H9 (cell line): ENCODE data around the gene ETFA. TPM values are rescaled to one million over a fixed set of nuclear protein-coding genes. Genes with fewer than 3 reads are reported as not detected.

Experiments used
- DNase-seq: peaks from one replicate; pipeline ENCODE4 v3.0.0-alpha.2; 2017
- H2AFZ ChIP-seq: one replicate; pipeline ENCODE4 v1.6.1; 2013; ENCODE audit warnings: mild to moderate bottlenecking, low read length, control low read depth, moderate library complexity
- H2AK5ac ChIP-seq: 2 replicates; pipeline ENCODE4 v1.6.1; 2013; ENCODE audit warnings: low read length, control low read depth, mixed read lengths; ENCODE audit not compliant: insufficient read length
- H2BK120ac ChIP-seq: one replicate; pipeline ENCODE4 v1.6.1; 2013; ENCODE audit warnings: low read depth, mild to moderate bottlenecking, low read length, control low read depth, inconsistent platforms; ENCODE audit not compliant: poor library complexity, severe bottlenecking
- H2BK12ac ChIP-seq: 2 replicates; pipeline ENCODE4 v1.6.1; 2013; ENCODE audit warnings: low read length, control low read depth, mixed read lengths, low read depth; ENCODE audit not compliant: insufficient read length
- H2BK15ac ChIP-seq: 2 replicates; pipeline ENCODE4 v1.6.1; 2013; ENCODE audit warnings: low read depth, low read length, control low read depth
- H2BK20ac ChIP-seq: one replicate; pipeline ENCODE4 v1.6.1; 2013; ENCODE audit warnings: low read depth, mild to moderate bottlenecking, low read length, control low read depth, inconsistent platforms; ENCODE audit not compliant: poor library complexity, severe bottlenecking
- H2BK5ac ChIP-seq: 2 replicates; pipeline ENCODE4 v1.6.1; 2013; ENCODE audit warnings: low read length, control low read depth, mixed read lengths; ENCODE audit not compliant: insufficient read length
- H3K14ac ChIP-seq: 2 replicates; pipeline ENCODE4 v1.6.1; 2013; ENCODE audit warnings: low read length, control low read depth; ENCODE audit not compliant: insufficient read depth
- H3K18ac ChIP-seq: 2 replicates; pipeline ENCODE4 v1.6.1; 2013; ENCODE audit warnings: low read depth, mild to moderate bottlenecking, mixed read lengths, low read length, control low read depth; ENCODE audit not compliant: insufficient read length
- H3K23ac ChIP-seq: 2 replicates; pipeline ENCODE4 v1.6.1; 2013; ENCODE audit warnings: low read length, control low read depth, mixed read lengths, low read depth; ENCODE audit not compliant: insufficient read length
- H3K23me2 ChIP-seq: 2 replicates; pipeline ENCODE4 v1.6.1; 2013; ENCODE audit warnings: low read depth, mild to moderate bottlenecking, mixed read lengths, low read length, control low read depth; ENCODE audit not compliant: insufficient read length, poor library complexity, severe bottlenecking
- H3K27ac ChIP-seq: 2 replicates; pipeline ENCODE4 v1.5.1; 2013; ENCODE audit warnings: low read length, control low read depth, mixed read lengths, low read depth; ENCODE audit not compliant: insufficient read length
- H3K27me3 ChIP-seq: 2 replicates; pipeline ENCODE4 v1.6.1; 2013; ENCODE audit warnings: low read length, control low read depth, inconsistent platforms; ENCODE audit not compliant: insufficient read depth
- H3K4ac ChIP-seq: 2 replicates; pipeline ENCODE4 v1.6.1; 2013; ENCODE audit warnings: low read depth, mild to moderate bottlenecking, control low read depth, inconsistent platforms, low read length, moderate library complexity
- H3K4me1 ChIP-seq: 2 replicates; pipeline ENCODE4 v1.6.1; 2013; ENCODE audit warnings: low read length, control low read depth, inconsistent platforms; ENCODE audit not compliant: insufficient read depth
- H3K4me2 ChIP-seq: 2 replicates; pipeline ENCODE4 v1.6.1; 2013; ENCODE audit warnings: low read length, control low read depth, mixed read lengths; ENCODE audit not compliant: insufficient read length, insufficient read depth
- H3K56ac ChIP-seq: 2 replicates; pipeline ENCODE4 v1.6.1; 2013; ENCODE audit warnings: low read depth, mild to moderate bottlenecking, mixed read lengths, low read length, control low read depth; ENCODE audit not compliant: insufficient read length
- H3K79me1 ChIP-seq: 2 replicates; pipeline ENCODE4 v1.6.1; 2013; ENCODE audit warnings: low read depth, mild to moderate bottlenecking, moderate library complexity, low read length, control low read depth, inconsistent platforms; ENCODE audit not compliant: insufficient read depth, poor library complexity, severe bottlenecking
- H3K79me2 ChIP-seq: 2 replicates; pipeline ENCODE4 v1.6.1; 2013; ENCODE audit warnings: low read length, control low read depth, inconsistent platforms; ENCODE audit not compliant: insufficient read depth
- H3K9ac ChIP-seq: 2 replicates; pipeline ENCODE4 v1.6.1; 2013; ENCODE audit warnings: low read length, control low read depth, mixed read lengths; ENCODE audit not compliant: insufficient read length; ENCODE audit errors: extremely low read depth
- H3K9me3 ChIP-seq: one replicate; pipeline ENCODE4 v1.6.1; 2013; ENCODE audit warnings: low read depth, low read length, inconsistent platforms; ENCODE audit not compliant: control insufficient read depth
- H3T11ph ChIP-seq: one replicate; pipeline ENCODE4 v1.6.1; 2013; ENCODE audit warnings: mild to moderate bottlenecking, low read length, control low read depth, inconsistent platforms
- H4K20me1 ChIP-seq: one replicate; pipeline ENCODE4 v1.6.1; 2013; ENCODE audit not compliant: control insufficient read depth, insufficient read length, insufficient read depth
- H4K5ac ChIP-seq: 2 replicates; pipeline ENCODE4 v1.6.1; 2013; ENCODE audit warnings: low read depth, mild to moderate bottlenecking, mixed read lengths, low read length, control low read depth; ENCODE audit not compliant: insufficient read length
- H4K8ac ChIP-seq: replicated peaks from 2 replicates; pipeline ENCODE4 v1.6.1; 2013; ENCODE audit warnings: low read length, control low read depth, mixed read lengths, low read depth; ENCODE audit not compliant: insufficient read length
- H4K91ac ChIP-seq: 2 replicates; pipeline ENCODE4 v1.6.1; 2013; ENCODE audit warnings: low read depth, mild to moderate bottlenecking, moderate library complexity, mixed read lengths, low read length, control low read depth; ENCODE audit not compliant: insufficient read length
- H3K27ac Mint-ChIP-seq, 3 experiments: 2 replicates in 2 of 3; 3 replicates in 1 of 3; pipeline ENCODE4 v1.8.0; 2020 to 2021; ENCODE audit warnings: mixed read lengths in 3 of 3, mild to moderate bottlenecking in 1 of 3, moderate library complexity in 1 of 3
- H3K27me3 Mint-ChIP-seq: 2 replicates; pipeline ENCODE4 v1.8.0; 2021; ENCODE audit warnings: low read depth, mild to moderate bottlenecking, moderate library complexity, mixed read lengths
- H3K36me3 Mint-ChIP-seq, 3 experiments: 2 replicates in 2 of 3; 3 replicates in 1 of 3; pipeline ENCODE4 v1.8.0; 2020 to 2021; ENCODE audit warnings: low read depth in 3 of 3, mixed read lengths in 3 of 3; ENCODE audit not compliant: insufficient read depth in 1 of 3
- H3K4me1 Mint-ChIP-seq, 2 experiments: 2 replicates each; pipeline ENCODE4 v1.8.0; 2020; ENCODE audit warnings: mixed read lengths in 2 of 2
- H3K4me3 Mint-ChIP-seq, 2 experiments: 2 replicates in 1 of 2; 3 replicates in 1 of 2; pipeline ENCODE4 v1.8.0; 2020 to 2021; ENCODE audit warnings: mild to moderate bottlenecking in 2 of 2, mixed read lengths in 2 of 2, moderate library complexity in 1 of 2
- H3K9me3 Mint-ChIP-seq, 2 experiments: 2 replicates in 1 of 2; 3 replicates in 1 of 2; pipeline ENCODE4 v1.8.0; 2020; ENCODE audit warnings: mild to moderate bottlenecking in 2 of 2, mixed read lengths in 2 of 2, moderate library complexity in 1 of 2
- WGBS: extraction: QIAGEN DNeasy Blood & Tissue Kit; methylation state at CpG from one replicate; pipeline ENCODE4 v1.1.7; 2013; ENCODE audit warnings: missing lambda C conversion rate, low lambda C conversion rate, mixed read lengths; ENCODE audit not compliant: insufficient read length; ENCODE audit errors: extremely low coverage; 5-methylcytosine and 5-hydroxymethylcytosine counted together
- total RNA-seq: library from RNA; stranded (reverse); gene quantifications from 2 replicates; pipeline ENCODE4 v1.2.1, GENCODE V29; 2021
- TF ChIP-seq, protein P1 (sequence below): fragments of 200-600 bp; sonication (generic); conservative IDR thresholded peaks from 3 replicates; pipeline ENCODE4 v1.8.0; 2021; ENCODE audit warnings: antibody characterized with exemption, mild to moderate bottlenecking

ETFA gene
- total RNA-seq, 1 experiment from 2014 or later = 109 TPM

DNA sequence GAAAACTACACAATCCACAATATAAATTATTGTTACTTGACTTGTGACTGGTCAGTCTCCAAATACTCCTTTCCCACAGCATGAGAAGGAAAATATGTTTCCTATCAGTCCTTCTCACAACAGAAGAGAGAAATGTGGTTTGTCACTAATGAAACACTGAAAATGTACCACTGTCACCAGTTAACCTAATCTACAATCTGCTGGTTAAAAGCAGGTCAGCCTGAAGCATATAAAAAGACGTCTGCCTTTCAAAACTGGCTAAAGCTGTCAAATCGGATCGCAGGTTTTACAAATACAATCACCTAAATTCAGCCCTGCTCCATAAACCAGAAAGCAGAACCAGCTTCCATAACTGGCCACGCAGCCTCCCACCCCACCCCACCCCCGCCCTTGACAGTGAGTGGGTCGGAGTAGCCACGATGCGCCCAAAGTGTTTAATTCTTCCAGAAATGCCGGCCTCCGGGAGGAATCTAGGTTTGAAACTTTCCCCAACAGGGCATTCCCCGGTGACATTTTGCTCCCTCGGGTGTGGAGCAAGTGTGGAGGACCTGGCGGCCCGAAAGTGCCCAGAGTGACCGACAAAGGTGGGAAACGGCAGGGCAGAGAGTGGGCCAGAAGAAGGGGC lies 682 bp downstream of the ETFA start:
- no peaks in the 10 kb centered on the region for H3K4me1 ChIP-seq
- Mint-ChIP-seq H3K4me1 (peaks cover 16 to 19% of the 10 kb centered on the region in 2 experiments), H3K27ac (peak overlapping the region in 1 of 3 experiments; percentile 85; a peak in 2 of 7 replicates), H3K36me3 (no peaks in the 10 kb centered on the region; a peak in 3 of 7 replicates), H3K27me3 (peaks cover 17% of the 10 kb centered on the region), H3K9me3 (peaks cover 0 to 3% of the 10 kb centered on the region in 2 experiments; a peak in 2 of 5 replicates), H3K4me3 (peak overlapping the region; percentile 87 to 90)
- H2BK120ac ChIP-seq = no peak overlapping the region
- no peak overlapping the region for H2BK12ac ChIP-seq
- H3K27ac ChIP-seq = no peak overlapping the region
- no peaks in the 10 kb centered on the region for H3K9me3 ChIP-seq
- H4K8ac ChIP-seq = no peak overlapping the region
- no peaks in the 10 kb centered on the region for H4K20me1 ChIP-seq
- no peak overlapping the region for H2AK5ac ChIP-seq
- no peak overlapping the region; the same call in 1 of the 2 replicates for H3K14ac ChIP-seq
- H3K4ac ChIP-seq = no peak overlapping the region
- no peaks in the 10 kb centered on the region for H3K79me2 ChIP-seq
- peaks cover 2% of the 10 kb centered on the region for H3K79me1 ChIP-seq
- H4K91ac ChIP-seq = no peak overlapping the region
- no peaks in the 10 kb centered on the region for H3K27me3 ChIP-seq
- H3K56ac ChIP-seq = no peak overlapping the region
- H3K4me2 ChIP-seq = peak overlapping the region; percentile 37
- H2BK5ac ChIP-seq = no peak overlapping the region
- no peak overlapping the region for H4K5ac ChIP-seq
- no peak overlapping the region for H2BK20ac ChIP-seq
- H3K23me2 ChIP-seq = peaks cover 5% of the 10 kb centered on the region
- TF ChIP-seq, protein P1, sequence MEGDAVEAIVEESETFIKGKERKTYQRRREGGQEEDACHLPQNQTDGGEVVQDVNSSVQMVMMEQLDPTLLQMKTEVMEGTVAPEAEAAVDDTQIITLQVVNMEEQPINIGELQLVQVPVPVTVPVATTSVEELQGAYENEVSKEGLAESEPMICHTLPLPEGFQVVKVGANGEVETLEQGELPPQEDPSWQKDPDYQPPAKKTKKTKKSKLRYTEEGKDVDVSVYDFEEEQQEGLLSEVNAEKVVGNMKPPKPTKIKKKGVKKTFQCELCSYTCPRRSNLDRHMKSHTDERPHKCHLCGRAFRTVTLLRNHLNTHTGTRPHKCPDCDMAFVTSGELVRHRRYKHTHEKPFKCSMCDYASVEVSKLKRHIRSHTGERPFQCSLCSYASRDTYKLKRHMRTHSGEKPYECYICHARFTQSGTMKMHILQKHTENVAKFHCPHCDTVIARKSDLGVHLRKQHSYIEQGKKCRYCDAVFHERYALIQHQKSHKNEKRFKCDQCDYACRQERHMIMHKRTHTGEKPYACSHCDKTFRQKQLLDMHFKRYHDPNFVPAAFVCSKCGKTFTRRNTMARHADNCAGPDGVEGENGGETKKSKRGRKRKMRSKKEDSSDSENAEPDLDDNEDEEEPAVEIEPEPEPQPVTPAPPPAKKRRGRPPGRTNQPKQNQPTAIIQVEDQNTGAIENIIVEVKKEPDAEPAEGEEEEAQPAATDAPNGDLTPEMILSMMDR = no peak
- peak overlapping the region; percentile 45 for H3K9ac ChIP-seq
- no CpG with 5 or more reads among the region's 16 CpGs for WGBS
- DNase-seq = no peak
- no peak overlapping the region for H3K23ac ChIP-seq
- H3K18ac ChIP-seq = no peak overlapping the region
- H3T11ph ChIP-seq = no peak overlapping the region
- no peak overlapping the region for H2BK15ac ChIP-seq
- H2AFZ ChIP-seq = no peak overlapping the region
